Ascending aorta (tissue), 2 donors: ENCODE results near the gene DNAJC30. TPM values are rescaled to one million over a fixed set of nuclear protein-coding genes. Genes with fewer than 3 reads are reported as not detected.

Experiments used
- DNase-seq, 2 donors: peaks; one replicate each; pipeline ENCODE4 v3.0.0-alpha.2; 2019; ENCODE audit warnings: low spot score in 2 of 2
- H3K27ac ChIP-seq, 2 donors: fragments of 200-600 bp; sonication (generic); one replicate each; pipeline ENCODE4 v1.5.1; 2016 to 2017; ENCODE audit warnings: mild to moderate bottlenecking in 1 of 2
- H3K27me3 ChIP-seq: fragments of 200-600 bp; sonication (generic); one replicate; pipeline ENCODE4 v1.5.1; 2017
- H3K36me3 ChIP-seq, 2 donors: fragments of 200-600 bp; sonication (generic); one replicate each; pipeline ENCODE4 v1.5.1; 2016
- H3K4me1 ChIP-seq, 2 donors: fragments of 200-600 bp; sonication (generic); one replicate each; pipeline ENCODE4 v1.5.1; 2016 to 2017; ENCODE audit warnings: mild to moderate bottlenecking in 1 of 2
- H3K4me3 ChIP-seq, 2 donors: fragments of 200-600 bp; sonication (generic); one replicate each; pipeline ENCODE4 v1.5.1; 2016 to 2017; ENCODE audit warnings: mild to moderate bottlenecking in 1 of 2
- H3K9me3 ChIP-seq, 2 donors: fragments of 200-600 bp; sonication (generic); one replicate each; pipeline ENCODE4 v1.5.1; 2016
- CTCF ChIP-seq, 3 experiments: fragments of 200-600 bp in 2 of 3; fragments of 450-650 bp in 1 of 3; sonication (generic) in 2 of 3; IDR thresholded peaks; one replicate each; pipeline ENCODE4 v1.5.1; 2016 to 2019; ENCODE audit warnings: antibody characterized with exemption in 3 of 3, mild to moderate bottlenecking in 1 of 3, moderate library complexity in 1 of 3
- intact Hi-C: fragments of 100-400 bp; cut with DNase I; formaldehyde crosslinking; loops from one replicate; pipeline ENCODE4 v1.15.1; 2023
- total RNA-seq: library from RNA; depleted of rRNA; stranded (reverse); fragments of >200 nt; gene quantifications from one replicate; pipeline ENCODE4 v1.1.0, GENCODE V29; 2016

DNAJC30 gene
- total RNA-seq, 1 donor from 2014 or later = 16.0 TPM

GRCh38 chr7:73649576-73649975 is 33.7 kb downstream of the DNAJC30 start:
- Histone ChIP-seq H3K27ac (no peak overlapping the region), H3K4me3 (no peak overlapping the region), H3K9me3 (no peaks in the 10 kb centered on the region), H3K36me3 (no peaks in the 10 kb centered on the region), H3K4me1 (peaks cover 0 to 4% of the 10 kb centered on the region in 2 donors), H3K27me3 (peaks cover 8% of the 10 kb centered on the region)
- no peak for TF ChIP-seq CTCF (IDR thresholded peaks at IDR 0.05)
- intact Hi-C loops = no loop called here
- DNase-seq = no peak

- DNase-seq = no peak
- intact Hi-C loops = no loop called here
- no peak for TF ChIP-seq CTCF (IDR thresholded peaks at IDR 0.05)
- Histone ChIP-seq H3K27me3 (peaks cover 8% of the 10 kb centered on the region), H3K27ac (no peak overlapping the region), H3K4me1 (peaks cover 0 to 4% of the 10 kb centered on the region in 2 donors), H3K36me3 (no peaks in the 10 kb centered on the region), H3K4me3 (no peak overlapping the region), H3K9me3 (no peaks in the 10 kb centered on the region)
Measured at GRCh38 chr7:73648593-73649332, 34.5 kb downstream of the DNAJC30 start.

- Histone ChIP-seq H3K4me3 (peak overlapping the region; percentile 50 to 60), H3K4me1 (peaks cover 0 to 4% of the 10 kb centered on the region in 2 donors), H3K27me3 (peaks cover 8% of the 10 kb centered on the region), H3K9me3 (no peaks in the 10 kb centered on the region), H3K36me3 (no peaks in the 10 kb centered on the region), H3K27ac (no peak overlapping the region)
- DNase-seq = no peak
- intact Hi-C loops = no loop called here
- peak in 1 of 3 experiments; percentile 15 for TF ChIP-seq CTCF (IDR thresholded peaks at IDR 0.05)
Measured at GRCh38 chr7:73647725-73648592, 35.3 kb downstream of the DNAJC30 start.

GRCh38 chr7:73646785-73647724 is 36.2 kb downstream of the DNAJC30 start:
- Histone ChIP-seq H3K27ac (no peak overlapping the region), H3K27me3 (peaks cover 8% of the 10 kb centered on the region), H3K4me1 (peaks cover 0 to 4% of the 10 kb centered on the region in 2 donors), H3K4me3 (no peak overlapping the region), H3K36me3 (no peaks in the 10 kb centered on the region), H3K9me3 (no peaks in the 10 kb centered on the region)
- TF ChIP-seq CTCF (IDR thresholded peaks at IDR 0.05) = no peak
- DNase-seq = no peak
- intact Hi-C loops = no loop called here

GRCh38 chr7:73645643-73646174 is 37.5 kb downstream of the DNAJC30 start:
- peaks cover 0 to 6% of the 10 kb centered on the region in 2 donors for H3K9me3 ChIP-seq
- no peaks in the 10 kb centered on the region for H3K36me3 ChIP-seq
- intact Hi-C loops = no loop called here
- peaks cover 0 to 4% of the 10 kb centered on the region in 2 donors for H3K4me1 ChIP-seq
- DNase-seq = no peak
- no peak overlapping the region for H3K4me3 ChIP-seq
- H3K27ac ChIP-seq = no peak overlapping the region
- peaks cover 8% of the 10 kb centered on the region for H3K27me3 ChIP-seq
- no peak for TF ChIP-seq CTCF (IDR thresholded peaks at IDR 0.05)
